ENCODE data around the gene CACNA1S.

Gene CACNA1S

GRCh38 chr1:201032408-201032807, 79.8 kb downstream of the CACNA1S start:
- no peak for DNase-seq (ENCODE audit: low spot score)

GRCh38 chr1:201028461-201028889, 83.8 kb downstream of the CACNA1S start:
- no peak for DNase-seq (ENCODE audit: low spot score)

GRCh38 chr1:201026836-201027235, 85.4 kb downstream of the CACNA1S start:
- no peak for DNase-seq (ENCODE audit: low spot score)

- DNase-seq (ENCODE audit: low spot score): no peak
These were observed 86.0 kb downstream of the CACNA1S start for GRCh38 chr1:201026234-201026633.

- peak; percentile 47 for DNase-seq (ENCODE audit: low spot score)
These were observed 86.6 kb downstream of the CACNA1S start for GRCh38 chr1:201025571-201026002.

GRCh38 chr1:201024625-201024998, 87.6 kb downstream of the CACNA1S start:
- no peak for DNase-seq (ENCODE audit: low spot score)

GRCh38 chr1:201023920-201024624, 88.2 kb downstream of the CACNA1S start:
- no peak for DNase-seq (ENCODE audit: low spot score)

- peak; percentile 86 for DNase-seq (ENCODE audit: low spot score)
These were observed 88.7 kb downstream of the CACNA1S start, which contains the start of gene KIF21B for GRCh38 chr1:201023517-201023902. KIF21B (minus strand) TSS chr1:201023714; CDS start chr1:201023383, 331 bp downstream.

- DNase-seq (ENCODE audit: low spot score): no peak
These were observed 89.3 kb downstream of the CACNA1S start for GRCh38 chr1:201022820-201023516.

- DNase-seq (ENCODE audit: low spot score): no peak
These were observed 89.8 kb downstream of the CACNA1S start for GRCh38 chr1:201022493-201022819.

- DNase-seq (ENCODE audit: low spot score): no peak
These were observed 90.4 kb downstream of the CACNA1S start for GRCh38 chr1:201021630-201022492.

- DNase-seq (ENCODE audit: low spot score): no peak
These were observed 91.3 kb downstream of the CACNA1S start for GRCh38 chr1:201020721-201021629.

GRCh38 chr1:201020040-201020591, 92.1 kb downstream of the CACNA1S start:
- DNase-seq (ENCODE audit: low spot score): no peak

- peak; percentile 45 for DNase-seq (ENCODE audit: low spot score)
These were observed 92.8 kb downstream of the CACNA1S start for GRCh38 chr1:201019321-201019977.

- no peak for DNase-seq (ENCODE audit: low spot score)
These were observed 94.4 kb downstream of the CACNA1S start for GRCh38 chr1:201017828-201018163.

GRCh38 chr1:201016943-201017827, 95.0 kb downstream of the CACNA1S start:
- no peak for DNase-seq (ENCODE audit: low spot score)

- DNase-seq (ENCODE audit: low spot score): no peak
These were observed 96.0 kb downstream of the CACNA1S start for GRCh38 chr1:201016211-201016651.

- no peak for DNase-seq (ENCODE audit: low spot score)
These were observed 96.6 kb downstream of the CACNA1S start for GRCh38 chr1:201015551-201016091.

- no peak for DNase-seq (ENCODE audit: low spot score)
These were observed 97.4 kb downstream of the CACNA1S start for GRCh38 chr1:201014816-201015200.
